Eye (tissue), 1 donor: ENCODE measurements around the gene DNAH6.

Source experiments
- DNase-seq: peaks from one replicate; pipeline ENCODE4 v3.0.0-alpha.2; 2015

DNAH6 gene

GRCh38 chr2:84701880-84702279 lies 185.6 kb downstream of the DNAH6 start:
- DNase-seq: peak; percentile 5

GRCh38 chr2:84702941-84703340 lies 186.6 kb downstream of the DNAH6 start:
- DNase-seq: no peak

GRCh38 chr2:84703831-84704230 lies 187.5 kb downstream of the DNAH6 start:
- DNase-seq: no peak

GRCh38 chr2:84704505-84705244 lies 188.4 kb downstream of the DNAH6 start:
- DNase-seq: no peak

GRCh38 chr2:84705858-84706257 lies 189.6 kb downstream of the DNAH6 start:
- DNase-seq: no peak

- DNase-seq: no peak
These were observed 192.1 kb downstream of the DNAH6 start for GRCh38 chr2:84708442-84708841.

GRCh38 chr2:84711651-84712050 lies 195.4 kb downstream of the DNAH6 start:
- no peak for DNase-seq

- DNase-seq: no peak
These were observed 197.1 kb downstream of the DNAH6 start for GRCh38 chr2:84713441-84713840.

GRCh38 chr2:84716564-84716963 lies 200.3 kb downstream of the DNAH6 start:
- DNase-seq: no peak

GRCh38 chr2:84717302-84717701 lies 201.0 kb downstream of the DNAH6 start:
- no peak for DNase-seq

GRCh38 chr2:84719434-84719833 lies 203.1 kb downstream of the DNAH6 start:
- no peak for DNase-seq

- no peak for DNase-seq
These were observed 207.5 kb downstream of the DNAH6 start for GRCh38 chr2:84723831-84724230.

- DNase-seq: no peak
These were observed 209.4 kb downstream of the DNAH6 start for GRCh38 chr2:84725717-84726116.

- DNase-seq: no peak
These were observed 211.0 kb downstream of the DNAH6 start for GRCh38 chr2:84727315-84727714.

- no peak for DNase-seq
These were observed 212.9 kb downstream of the DNAH6 start for GRCh38 chr2:84729224-84729623.

GRCh38 chr2:84731185-84731584 lies 214.9 kb downstream of the DNAH6 start:
- no peak for DNase-seq

- no peak for DNase-seq
These were observed 216.8 kb downstream of the DNAH6 start for GRCh38 chr2:84732897-84733778.

GRCh38 chr2:84735389-84735788 lies 219.1 kb downstream of the DNAH6 start:
- no peak for DNase-seq

- no peak for DNase-seq
These were observed 225.0 kb downstream of the DNAH6 start for GRCh38 chr2:84741182-84741822.

GRCh38 chr2:84748341-84748740 lies 232.0 kb downstream of the DNAH6 start:
- DNase-seq: no peak

GRCh38 chr2:84749442-84749841 lies 233.1 kb downstream of the DNAH6 start:
- DNase-seq: no peak

- no peak for DNase-seq
These were observed 238.8 kb downstream of the DNAH6 start for GRCh38 chr2:84755096-84755495.

- no peak for DNase-seq
These were observed 241.3 kb downstream of the DNAH6 start for GRCh38 chr2:84757648-84758047.

GRCh38 chr2:84766791-84767190 lies 250.5 kb downstream of the DNAH6 start:
- no peak for DNase-seq
